ENCODE data around the gene BUD23.
"Not testable (repeated sequence)": the region's sequence is repeated elsewhere in the genome, so short reads cannot be mapped to it uniquely, and the experiment has no call there.

Gene BUD23

GRCh38 chr7:73683056-73683787 is at the start of gene BUD23, which contains the start of gene DNAJC30:
Gene BUD23, plus strand, starts transcription at chr7:73683597. Its CDS starts 29 bp downstream, at chr7:73683626.
Gene DNAJC30, minus strand, starts transcription at chr7:73683453. Its CDS starts 30 bp downstream, at chr7:73683423.
- peak; percentile 95 for DNase-seq

- DNase-seq = no peak
These were observed 49.6 kb upstream of the BUD23 start for GRCh38 chr7:73633844-73634243.

- DNase-seq = no peak
These were observed 47.8 kb upstream of the BUD23 start for GRCh38 chr7:73635428-73636200.

- DNase-seq = no peak
These were observed 44.5 kb upstream of the BUD23 start for GRCh38 chr7:73638911-73639310.

GRCh38 chr7:73642834-73643233 is 40.6 kb upstream of the BUD23 start:
- DNase-seq = no peak

GRCh38 chr7:73644688-73645286 is 38.6 kb upstream of the BUD23 start:
- no peak for DNase-seq

GRCh38 chr7:73645643-73646174 is 37.7 kb upstream of the BUD23 start:
- no peak for DNase-seq

GRCh38 chr7:73646785-73647724 is 36.3 kb upstream of the BUD23 start:
- no peak for DNase-seq

GRCh38 chr7:73647725-73648592 is 35.4 kb upstream of the BUD23 start:
- no peak for DNase-seq

- DNase-seq = no peak
These were observed 34.6 kb upstream of the BUD23 start for GRCh38 chr7:73648593-73649332.

- no peak for DNase-seq
These were observed 33.8 kb upstream of the BUD23 start for GRCh38 chr7:73649576-73649975.

GRCh38 chr7:73650524-73650923 is 32.9 kb upstream of the BUD23 start:
- DNase-seq = no peak

- no peak for DNase-seq
These were observed 30.9 kb upstream of the BUD23 start for GRCh38 chr7:73652541-73652949.

- DNase-seq = not testable (repeated sequence)
These were observed 28.1 kb upstream of the BUD23 start for GRCh38 chr7:73655309-73655708.

GRCh38 chr7:73659983-73660382 is 23.4 kb upstream of the BUD23 start:
- DNase-seq = no peak

- DNase-seq = not testable (repeated sequence)
These were observed 22.8 kb upstream of the BUD23 start for GRCh38 chr7:73660594-73660993.

GRCh38 chr7:73663033-73663432 is 20.4 kb upstream of the BUD23 start:
- DNase-seq = no peak

- DNase-seq = peak; percentile 85
These were observed 15.9 kb upstream of the BUD23 start, which contains the start of gene VPS37D for GRCh38 chr7:73667344-73668102. Gene VPS37D, plus strand, starts transcription at chr7:73667831. Its CDS starts 128 bp downstream, at chr7:73667959.

- DNase-seq = no peak
These were observed 15.1 kb upstream of the BUD23 start for GRCh38 chr7:73668103-73668885.

All from NCI-H1092 (cell line).